NCI-H510A treated with DMSO at 0.1 percent for 48 hours (cell line): ENCODE measurements around the gene EXOC6B.
A peak's percentile ranks its signal among the peaks of the same experiment; 100 is the strongest.

Experiments
- DNase-seq: peaks from one replicate; lab custom pipeline; 2025; lab: John Stamatoyannopoulos, UW

The EXOC6B gene

GRCh38 chr2:72788756-72789155, 37.1 kb downstream of the EXOC6B start:
- no peak for DNase-seq

GRCh38 chr2:72785517-72785916, 40.3 kb downstream of the EXOC6B start:
- DNase-seq = no peak

- no peak for DNase-seq
These were observed 43.3 kb downstream of the EXOC6B start for GRCh38 chr2:72782520-72782919.

GRCh38 chr2:72781480-72781879, 44.4 kb downstream of the EXOC6B start:
- DNase-seq = no peak

GRCh38 chr2:72780477-72780876, 45.4 kb downstream of the EXOC6B start:
- no peak for DNase-seq

GRCh38 chr2:72779495-72779894, 46.3 kb downstream of the EXOC6B start:
- no peak for DNase-seq

- no peak for DNase-seq
These were observed 47.4 kb downstream of the EXOC6B start for GRCh38 chr2:72778410-72778809.

GRCh38 chr2:72770879-72771461, 54.9 kb downstream of the EXOC6B start:
- peak; percentile 80 for DNase-seq

GRCh38 chr2:72765997-72766609, 59.7 kb downstream of the EXOC6B start:
- no peak for DNase-seq

GRCh38 chr2:72762276-72762675, 63.6 kb downstream of the EXOC6B start:
- no peak for DNase-seq

- no peak for DNase-seq
These were observed 66.1 kb downstream of the EXOC6B start for GRCh38 chr2:72759755-72760154.

- no peak for DNase-seq
These were observed 68.6 kb downstream of the EXOC6B start for GRCh38 chr2:72757177-72757775.

GRCh38 chr2:72755647-72756423, 70.0 kb downstream of the EXOC6B start:
- DNase-seq = no peak

GRCh38 chr2:72754628-72755320, 71.1 kb downstream of the EXOC6B start:
- no peak for DNase-seq

GRCh38 chr2:72750977-72751639, 74.7 kb downstream of the EXOC6B start:
- no peak for DNase-seq

- no peak for DNase-seq
These were observed 75.4 kb downstream of the EXOC6B start for GRCh38 chr2:72750466-72750865.

- DNase-seq = no peak
These were observed 78.5 kb downstream of the EXOC6B start for GRCh38 chr2:72747344-72747743.

- DNase-seq = peak; percentile 82
These were observed 80.0 kb downstream of the EXOC6B start for GRCh38 chr2:72745679-72746368.

- DNase-seq = no peak
These were observed 81.8 kb downstream of the EXOC6B start for GRCh38 chr2:72744049-72744448.

GRCh38 chr2:72743481-72743880, 82.4 kb downstream of the EXOC6B start:
- DNase-seq = no peak

- DNase-seq = no peak
These were observed 87.7 kb downstream of the EXOC6B start for GRCh38 chr2:72738096-72738495.
